HepG2 (cell line): ENCODE data around the gene TMEM154. TPM values are rescaled to one million over a fixed set of nuclear protein-coding genes. Genes with fewer than 3 reads are reported as not detected.

Source experiments
- ATAC-seq: fragments of 200-7000 bp; cut with Tn5 transposase; 3 replicates; pipeline ENCODE4 v1.9.1; 2020; ENCODE audit warnings: mild to moderate bottlenecking, moderate library complexity
- BruUV-seq: library from RNA; stranded (reverse); fragments of 400-500 nt; replicated peaks from 2 replicates; lab custom pipeline; 2021; lab: Mats Ljungman, UMichigan
- CTCF ChIA-PET: fragments of 300-600 bp; formaldehyde crosslinking; extraction: SDS; loops from one replicate; lab custom pipeline; 2021; ENCODE audit warnings: low total read pairs, inconsistent platforms, low intra/inter-chr PET ratio; lab: Yijun Ruan, JAX
- POLR2A ChIA-PET: fragments of 350-600 bp; sonication (Branson Sonifier 250); formaldehyde crosslinking; loops from one replicate; lab custom pipeline; 2020; ENCODE audit warnings: antibody characterized with exemption, inconsistent platforms; lab: Yijun Ruan, JAX
- DNase-seq: peaks from one replicate; pipeline ENCODE4 v3.0.0-alpha.2; 2015; ENCODE audit warnings: low spot score
- FAIRE-seq: peaks from 3 replicates; lab custom pipeline; 2011; peaks lifted over from hg19 to GRCh38; lab: Jason Lieb, UNC
- H2AFZ ChIP-seq: one replicate; pipeline ENCODE4 v1.6.1; 2011; ENCODE audit warnings: low read length, inconsistent platforms
- H3K27ac ChIP-seq: fragments of 300-600 bp; 3 replicates; pipeline ENCODE4 v1.8.0; 2011; ENCODE audit warnings: mixed run types, mild to moderate bottlenecking, mixed read lengths, low read length, inconsistent platforms; ENCODE audit not compliant: insufficient read depth; ENCODE audit errors: extremely low read length
- H3K27me3 ChIP-seq, 2 experiments: fragments of 200-600 bp in 1 of 2; 2 replicates in 1 of 2; 3 replicates in 1 of 2; pipeline versions ENCODE4 v1.6.0 to v1.8.0; 2011; ENCODE audit warnings: low read length in 2 of 2, mild to moderate bottlenecking in 2 of 2, moderate library complexity in 2 of 2, inconsistent platforms in 1 of 2; ENCODE audit not compliant: insufficient read depth in 2 of 2, control insufficient read depth in 1 of 2
- H3K36me3 ChIP-seq, 2 experiments: fragments of 200-600 bp in 1 of 2; replicated peaks in 1 of 2; 2 replicates in 1 of 2; 3 replicates in 1 of 2; pipeline versions ENCODE4 v1.5.1 to v1.8.0; 2011; ENCODE audit warnings: low read length in 2 of 2, inconsistent platforms in 1 of 2; ENCODE audit not compliant: insufficient read depth in 2 of 2, control insufficient read depth in 1 of 2
- H3K4me1 ChIP-seq: 2 replicates; pipeline ENCODE4 v1.5.1; 2012; ENCODE audit warnings: low read length, inconsistent platforms; ENCODE audit not compliant: insufficient read depth
- H3K4me2 ChIP-seq: 2 replicates; pipeline ENCODE4 v1.6.0; 2011; ENCODE audit warnings: low read depth, low read length, inconsistent platforms
- H3K4me3 ChIP-seq, 3 experiments: fragments of 200-600 bp in 1 of 3; sonication (generic), shearing (Covaris generic) in 1 of 3; replicated peaks in 1 of 3; 2 replicates each; pipeline ENCODE4 v1.5.1; 2011 to 2016; ENCODE audit warnings: low read length in 3 of 3, inconsistent platforms in 2 of 3, low read depth in 2 of 3, mild to moderate bottlenecking in 2 of 3, control low read depth in 1 of 3, mixed read lengths in 1 of 3; ENCODE audit not compliant: insufficient read depth in 1 of 3
- H3K79me2 ChIP-seq: one replicate; pipeline ENCODE4 v1.6.1; 2011; ENCODE audit warnings: low read length, inconsistent platforms; ENCODE audit not compliant: insufficient read depth
- H3K9ac ChIP-seq: 2 replicates; pipeline ENCODE4 v1.6.0; 2011; ENCODE audit warnings: mild to moderate bottlenecking, low read depth, low read length, inconsistent platforms; ENCODE audit not compliant: insufficient read depth
- H3K9me3 ChIP-seq: 2 replicates; pipeline ENCODE4 v1.5.1; 2012; ENCODE audit warnings: mild to moderate bottlenecking, low read length
- H4K20me1 ChIP-seq: 2 replicates; pipeline ENCODE4 v1.6.0; 2011; ENCODE audit warnings: inconsistent platforms, mild to moderate bottlenecking, low read length, moderate library complexity; ENCODE audit not compliant: insufficient read depth
- ARNT2 ChIP-seq: sonication (generic); formaldehyde crosslinking; IDR thresholded peaks from 2 replicates; pipeline ENCODE4 v1.8.0; 2022; ENCODE audit warnings: mild to moderate bottlenecking, low read depth, missing genetic modification reagents, moderate library complexity
- BHLHE40 ChIP-seq: IDR thresholded peaks from 2 replicates; pipeline ENCODE4 v1.6.1; 2011; ENCODE audit warnings: low read length, improper control_type of control experiment
- CBX5 ChIP-seq: sonication (generic); formaldehyde crosslinking; IDR thresholded peaks from 2 replicates; pipeline ENCODE4 v1.4.0; 2020; ENCODE audit warnings: missing genetic modification reagents, borderline replicate concordance
- CCAR2 ChIP-seq: fragments of 200-400 bp; formaldehyde crosslinking; optimal IDR thresholded peaks from 2 replicates; pipeline ENCODE3; 2018; ENCODE audit warnings: low read depth, mild to moderate bottlenecking, low read length, moderate library complexity
- CHCHD3 ChIP-seq: sonication (generic); formaldehyde crosslinking; IDR thresholded peaks from 2 replicates; pipeline ENCODE4 v1.8.0; 2022; ENCODE audit warnings: mild to moderate bottlenecking, missing genetic modification reagents, moderate library complexity
- ETV5 ChIP-seq: IDR thresholded peaks from 2 replicates; pipeline ENCODE4 v1.6.1; 2018; ENCODE audit warnings: missing biosample characterization, missing genetic modification reagents, inconsistent platforms, borderline replicate concordance
- HDAC6 ChIP-seq: fragments of 200-600 bp; sonication (generic); IDR thresholded peaks from 2 replicates; pipeline ENCODE4 v1.7.0; 2017; ENCODE audit warnings: mild to moderate bottlenecking, antibody characterized with exemption, low read length, low read depth
- IKZF4 ChIP-seq: sonication (generic); formaldehyde crosslinking; IDR thresholded peaks from 2 replicates; pipeline ENCODE4 v1.5.1; 2020; ENCODE audit warnings: borderline replicate concordance, mild to moderate bottlenecking, low read depth, missing genetic modification reagents; ENCODE audit errors: not compliant biosample characterization
- IRF1 ChIP-seq: sonication (generic); formaldehyde crosslinking; IDR thresholded peaks from 2 replicates; pipeline ENCODE4 v1.4.0; 2020; ENCODE audit warnings: low read depth, mild to moderate bottlenecking, missing genetic modification reagents
- KLF15 ChIP-seq: sonication (generic); formaldehyde crosslinking; IDR thresholded peaks from 2 replicates; pipeline ENCODE4 v1.8.1; 2023; ENCODE audit warnings: borderline replicate concordance, mild to moderate bottlenecking, inconsistent platforms, missing genetic modification reagents, mixed read lengths
- MAFG ChIP-seq: sonication (generic); formaldehyde crosslinking; IDR thresholded peaks from 2 replicates; pipeline ENCODE4 v1.5.1; 2020; ENCODE audit warnings: mild to moderate bottlenecking, missing genetic modification reagents
- MYC ChIP-seq: sonication (generic); formaldehyde crosslinking; IDR thresholded peaks from 2 replicates; pipeline ENCODE4 v1.9.0; 2021; ENCODE audit warnings: missing genetic modification reagents, borderline replicate concordance
- NR3C1 ChIP-seq: sonication (generic); formaldehyde crosslinking; IDR thresholded peaks from 2 replicates; pipeline ENCODE4 v1.4.0; 2020; ENCODE audit warnings: missing genetic modification reagents
- RFXAP ChIP-seq: sonication (generic); formaldehyde crosslinking; IDR thresholded peaks from 2 replicates; pipeline ENCODE4 v1.4.0; 2020; ENCODE audit warnings: missing genetic modification reagents, borderline replicate concordance
- RXRA ChIP-seq: sonication (generic); formaldehyde crosslinking; IDR thresholded peaks from 2 replicates; pipeline ENCODE4 v1.5.1; 2020; ENCODE audit warnings: missing genetic modification reagents
- SALL2 ChIP-seq: sonication (generic); formaldehyde crosslinking; IDR thresholded peaks from 2 replicates; pipeline ENCODE4 v1.8.1; 2023; ENCODE audit warnings: mild to moderate bottlenecking, missing genetic modification reagents, inconsistent platforms
- SRF ChIP-seq: IDR thresholded peaks from 2 replicates; pipeline ENCODE4 v1.6.1; 2011; ENCODE audit warnings: mild to moderate bottlenecking, low read depth, low read length, moderate library complexity
- ZBTB25 ChIP-seq: IDR thresholded peaks from 2 replicates; pipeline ENCODE4 v1.6.1; 2018; ENCODE audit warnings: missing genetic modification reagents
- ZFP36 ChIP-seq: fragments of 150-350 bp; IDR thresholded peaks from 2 replicates; pipeline ENCODE4 v1.6.1; 2018; ENCODE audit warnings: borderline replicate concordance, low read length, low read depth; ENCODE audit not compliant: partially characterized antibody
- ZNF30 ChIP-seq: sonication (generic); formaldehyde crosslinking; IDR thresholded peaks from 2 replicates; pipeline ENCODE4 v1.5.0; 2020; ENCODE audit warnings: mild to moderate bottlenecking, missing genetic modification reagents
- ZNF33A ChIP-seq: sonication (generic); formaldehyde crosslinking; IDR thresholded peaks from 2 replicates; pipeline ENCODE4 v1.5.1; 2020; ENCODE audit warnings: missing genetic modification reagents, mild to moderate bottlenecking, moderate library complexity, borderline replicate concordance
- ZNF564 ChIP-seq: sonication (generic); formaldehyde crosslinking; IDR thresholded peaks from 2 replicates; pipeline ENCODE4 v1.8.1; 2023; ENCODE audit warnings: mild to moderate bottlenecking, missing genetic modification reagents
- ZNF616 ChIP-seq: sonication (generic); formaldehyde crosslinking; IDR thresholded peaks from 2 replicates; pipeline ENCODE4 v1.5.0; 2020; ENCODE audit warnings: low read depth, mild to moderate bottlenecking, missing genetic modification reagents
- ZNF670 ChIP-seq: sonication (generic); formaldehyde crosslinking; IDR thresholded peaks from 2 replicates; pipeline ENCODE4 v1.8.0; 2022; ENCODE audit warnings: mild to moderate bottlenecking, missing genetic modification reagents, borderline replicate concordance
- WGBS: methylation state at CpG from one replicate; pipeline ENCODE4 v1.1.6; 2017; ENCODE audit warnings: low lambda C conversion rate; 5-methylcytosine and 5-hydroxymethylcytosine counted together
- in situ Hi-C: cut with HindIII; loops from 2 replicates; pipeline ENCODE4 v1.10.0; 2017; ENCODE audit warnings: low pct_unique_long_range_greater_than_20kb; ENCODE audit not compliant: extremely low pct_ligation_motif_present
- intact Hi-C: fragments of 100-400 bp; cut with micrococcal nuclease; formaldehyde crosslinking; loops from one replicate; pipeline ENCODE4 v1.10.0; 2022; ENCODE audit not compliant: unreplicated experiment
- polyA plus RNA-seq, 8 experiments: library from polyadenylated mRNA; depleted of rRNA in 3 of 8; stranded (reverse) in 7 of 8; unstranded in 1 of 8; fragments of >200 nt; fragmentation: Illumina TruSeq in 4 of 8; extraction: Trizol in 4 of 8; gene quantifications; 2 replicates each; pipeline versions ENCODE4 v1.2.1 to v1.2.3, GENCODE V29; 2011 to 2016; ENCODE audit warnings: low read depth in 4 of 8, missing spikeins in 1 of 8, mixed read lengths in 1 of 8; ENCODE audit not compliant: insufficient read depth in 1 of 8
- total RNA-seq, 5 experiments: library from RNA; depleted of rRNA; stranded (reverse); fragments of >200 nt; fragmentation: Illumina TruSeq; extraction: Trizol; gene quantifications; 2 replicates each; pipeline ENCODE4 v1.2.3, GENCODE V29; 2016; ENCODE audit warnings: low read depth in 1 of 5

Gene TMEM154
- total and polyA plus RNA-seq, 2 of the 13 experiments (the other 11 are each of a cell fraction or from before 2014, with no cell fraction given) = 0.03 TPM; not detected in 1

GRCh38 chr4:152715076-152715475 is 35.3 kb upstream of the TMEM154 start (continued):
- TF ChIP-seq ZNF616 (CRISPR knock-in tag) = no peak
- TF ChIP-seq SRF = no peak
- no peak for TF ChIP-seq ZFP36
- no peak for TF ChIP-seq NR3C1 (CRISPR knock-in tag)
- TF ChIP-seq ZNF670 (CRISPR knock-in tag) = no peak
- no peak for TF ChIP-seq BHLHE40
- no peak for TF ChIP-seq MYC (CRISPR knock-in tag)
- no peak for TF ChIP-seq IRF1 (CRISPR knock-in tag)

- Histone ChIP-seq H3K27me3 (no peaks in the 10 kb centered on the region), H3K9ac (no peak overlapping the region), H4K20me1 (no peaks in the 10 kb centered on the region), H3K4me3 (no peak overlapping the region), H3K9me3 (no peaks in the 10 kb centered on the region), H3K4me1 (peaks cover 8% of the 10 kb centered on the region), H3K79me2 (no peaks in the 10 kb centered on the region), H3K27ac (no peak overlapping the region), H3K36me3 (no peaks in the 10 kb centered on the region), H3K4me2 (no peak overlapping the region), H2AFZ (no peak overlapping the region)
- CTCF ChIA-PET = no interaction called here
- intact Hi-C loops (no loop called here), in situ Hi-C loops (no loop called here)
- BruUV-seq = no TSS peak
- no peak for ATAC-seq
- DNase-seq = no peak
- POLR2A ChIA-PET = no interaction called here
- no peak for FAIRE-seq
- WGBS = 39% methylated on average over 2 of the region's 2 CpGs
- no peak for TF ChIP-seq KLF15 (CRISPR knock-in tag)
- TF ChIP-seq RFXAP (CRISPR knock-in tag) = no peak
- no peak for TF ChIP-seq HDAC6
- no peak for TF ChIP-seq ARNT2
- TF ChIP-seq ZNF30 (CRISPR knock-in tag) = no peak
- no peak for TF ChIP-seq ZNF33A (CRISPR knock-in tag)
- TF ChIP-seq IKZF4 = no peak
- no peak for TF ChIP-seq ETV5 (CRISPR knock-in tag)
- TF ChIP-seq MAFG (CRISPR knock-in tag) = no peak
- TF ChIP-seq CCAR2 = no peak
- TF ChIP-seq CHCHD3 (CRISPR knock-in tag) = no peak
- TF ChIP-seq CBX5 (CRISPR knock-in tag) = no peak
- TF ChIP-seq ZBTB25 (CRISPR knock-in tag) = no peak
- TF ChIP-seq ZNF564 (CRISPR knock-in tag) = no peak
- TF ChIP-seq RXRA (CRISPR knock-in tag) = no peak
- TF ChIP-seq SALL2 (CRISPR knock-in tag) = no peak
These were observed 34.3 kb upstream of the TMEM154 start for GRCh38 chr4:152713951-152714705.
